ENCODE measurements around the gene UCN2.
"Not testable (repeated sequence)": the region's sequence is repeated elsewhere in the genome, so short reads cannot be mapped to it uniquely, and the experiment has no call there.

The UCN2 gene

DNA sequence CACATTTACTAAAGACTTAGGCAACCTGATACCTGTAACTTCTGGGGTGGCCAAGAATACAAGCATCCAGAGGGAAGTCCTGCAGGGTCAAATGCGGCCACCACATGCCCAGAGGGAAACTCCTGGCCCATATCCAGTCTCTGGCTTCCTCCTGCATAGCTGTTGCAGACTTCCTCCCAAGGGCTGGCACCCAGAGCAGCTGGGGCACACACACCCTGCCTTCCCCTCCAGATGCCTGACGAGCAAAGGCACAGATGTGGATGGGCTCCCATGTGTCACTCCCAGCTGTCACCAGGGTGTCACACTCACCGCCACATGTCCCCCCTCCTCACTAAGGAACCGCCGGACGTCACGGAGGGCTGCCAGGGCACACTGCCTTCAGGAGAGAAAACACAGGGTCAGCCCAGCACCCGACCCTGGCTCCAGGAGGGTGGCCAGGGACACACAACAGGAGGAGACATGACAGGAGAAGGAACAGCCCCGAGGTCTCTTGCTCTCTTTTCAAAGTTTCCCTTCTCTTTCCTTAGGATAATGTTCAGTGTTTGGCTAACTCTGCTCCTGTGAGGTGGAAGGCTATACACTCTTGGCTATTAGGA is 20.2 kb downstream of the UCN2 start:
- in situ Hi-C loops (cut with MboI; ENCODE audit: low sequenced_read_pairs) = no loop called here

DNA sequence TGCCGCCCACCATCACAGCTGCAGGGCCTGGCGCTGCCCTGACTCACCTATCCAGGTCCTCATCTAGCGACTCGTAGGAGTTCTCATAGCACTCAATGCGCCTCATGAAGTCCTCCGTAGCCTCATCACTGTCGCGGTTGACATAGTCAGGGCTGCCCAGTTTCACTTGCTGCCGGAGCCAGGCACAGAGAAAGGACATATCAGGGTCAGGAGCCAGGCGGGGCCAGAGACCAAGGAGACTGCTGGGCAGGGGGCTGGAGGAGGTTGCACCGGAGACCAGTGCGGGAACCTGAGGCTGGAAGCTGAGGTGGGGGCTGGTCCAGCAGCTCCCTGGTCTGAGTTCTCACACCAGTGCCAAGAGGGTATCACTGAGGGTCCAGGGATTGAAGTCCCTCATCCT is 25.1 kb downstream of the UCN2 start:
- in situ Hi-C loops (cut with MboI; ENCODE audit: low sequenced_read_pairs) = no loop called here

DNA sequence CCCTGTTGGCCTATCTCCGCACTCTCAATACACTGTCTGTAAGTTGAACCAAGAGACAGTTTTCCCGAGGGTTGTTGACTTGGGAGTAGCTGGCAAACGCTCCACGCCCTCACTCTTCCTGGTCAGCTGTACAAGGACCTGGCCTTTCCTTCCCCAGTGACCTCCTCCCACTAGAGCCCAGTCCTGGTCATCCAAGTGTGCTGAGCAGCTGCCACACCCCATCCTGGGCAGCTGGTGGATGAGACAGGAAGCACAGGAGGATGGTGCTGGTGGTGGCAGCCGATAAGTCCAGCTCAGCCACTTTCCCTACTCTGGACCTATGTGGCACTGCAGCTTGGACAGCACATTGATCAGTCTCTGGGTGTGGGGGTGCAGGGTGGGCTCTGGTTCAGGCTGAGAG is 26.8 kb downstream of the UCN2 start:
- in situ Hi-C loops (cut with MboI; ENCODE audit: low sequenced_read_pairs) = no loop called here

DNA sequence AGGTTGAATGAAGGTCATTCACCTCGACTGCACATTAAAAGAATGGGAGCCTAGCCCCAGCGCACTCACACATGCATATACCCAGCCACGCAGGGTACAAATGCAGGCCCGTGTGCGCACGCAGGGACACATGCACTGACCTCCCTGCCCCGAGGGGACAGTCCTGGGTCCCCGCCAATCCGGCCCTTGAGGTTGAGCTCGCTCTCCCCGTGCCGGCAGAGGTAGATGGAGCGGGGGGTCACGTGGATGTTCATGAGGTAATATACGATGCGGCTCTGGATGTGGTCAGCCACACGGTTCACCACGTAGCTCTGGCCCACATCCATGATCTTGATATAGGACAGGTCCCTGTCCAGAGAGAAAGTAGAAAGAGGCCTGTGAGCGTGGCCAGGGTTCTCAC is 27.5 kb downstream of the UCN2 start:
- in situ Hi-C loops (cut with MboI; ENCODE audit: low sequenced_read_pairs) = no loop called here

DNA sequence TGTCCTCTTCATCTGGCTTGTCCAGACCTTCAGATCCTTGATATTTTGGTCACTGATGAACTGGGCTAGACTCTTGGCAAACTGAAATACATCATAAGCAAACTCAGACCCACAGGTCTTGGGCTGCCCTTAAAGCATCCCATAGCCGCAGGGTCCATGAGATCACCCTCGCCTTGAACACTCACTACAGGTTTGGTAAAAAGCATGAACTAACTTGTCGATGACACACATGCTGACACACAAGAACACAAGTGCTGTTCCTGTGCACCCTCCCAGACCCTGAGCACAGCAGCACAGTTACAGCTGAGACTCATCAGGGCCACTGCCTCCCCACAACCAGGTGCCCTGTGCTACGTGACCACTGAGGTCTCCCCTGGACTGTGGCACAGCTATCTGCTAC is 28.0 kb downstream of the UCN2 start:
- in situ Hi-C loops (cut with MboI; ENCODE audit: low sequenced_read_pairs) = no loop called here

DNA sequence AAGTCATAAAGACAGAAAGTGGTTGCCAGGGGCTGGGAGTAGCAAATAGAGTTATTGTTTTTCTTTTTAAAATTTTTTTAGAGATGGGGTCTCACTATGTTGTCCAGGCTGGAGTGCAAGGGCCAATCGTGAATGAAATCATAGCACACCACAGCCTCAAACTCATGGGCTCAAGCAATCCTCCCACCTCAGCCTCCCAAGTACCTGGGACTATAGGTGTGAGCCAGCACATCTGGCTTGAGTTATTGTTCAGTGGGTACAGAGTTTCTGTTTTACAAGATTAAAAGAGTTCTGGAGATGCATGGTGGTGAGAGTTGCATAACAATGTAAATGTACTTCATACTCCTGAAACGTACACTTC is 30.6 kb downstream of the UCN2 start:
- in situ Hi-C loops (cut with MboI; ENCODE audit: low sequenced_read_pairs) = no loop called here

DNA sequence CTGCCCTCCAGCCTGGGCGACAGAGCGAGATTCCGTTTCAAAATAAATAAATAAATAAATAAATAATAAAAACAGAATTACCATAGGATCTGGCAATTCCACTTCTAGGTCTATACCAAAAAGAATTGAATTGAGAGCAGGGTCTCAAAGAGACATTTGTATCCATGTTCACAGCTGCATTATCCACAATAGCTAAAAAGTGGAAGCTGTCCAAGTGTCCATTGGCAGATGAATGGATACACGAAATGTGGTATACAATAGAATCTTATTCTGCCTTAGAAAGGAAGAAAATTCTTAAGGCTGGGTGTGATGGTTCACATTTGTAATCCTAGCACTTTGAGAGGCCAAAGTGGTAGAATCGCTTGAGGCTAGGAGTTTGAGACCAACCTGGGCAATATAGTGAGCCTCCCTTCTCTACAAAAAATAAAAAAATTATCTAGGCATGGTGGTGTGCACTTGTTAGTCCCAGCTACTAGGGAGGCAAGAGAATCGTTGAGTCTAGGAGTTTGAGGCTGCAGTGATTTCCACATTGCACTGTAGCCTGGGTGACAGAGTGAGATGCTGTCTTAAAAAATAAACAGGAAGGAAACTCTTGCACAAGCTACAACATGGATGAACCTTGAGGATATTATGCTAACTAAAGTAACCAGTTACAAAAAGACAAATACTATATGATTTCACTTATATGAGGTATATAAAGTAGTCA is 31.2 kb downstream of the UCN2 start:
- in situ Hi-C loops (cut with MboI; ENCODE audit: low sequenced_read_pairs) = no loop called here

DNA sequence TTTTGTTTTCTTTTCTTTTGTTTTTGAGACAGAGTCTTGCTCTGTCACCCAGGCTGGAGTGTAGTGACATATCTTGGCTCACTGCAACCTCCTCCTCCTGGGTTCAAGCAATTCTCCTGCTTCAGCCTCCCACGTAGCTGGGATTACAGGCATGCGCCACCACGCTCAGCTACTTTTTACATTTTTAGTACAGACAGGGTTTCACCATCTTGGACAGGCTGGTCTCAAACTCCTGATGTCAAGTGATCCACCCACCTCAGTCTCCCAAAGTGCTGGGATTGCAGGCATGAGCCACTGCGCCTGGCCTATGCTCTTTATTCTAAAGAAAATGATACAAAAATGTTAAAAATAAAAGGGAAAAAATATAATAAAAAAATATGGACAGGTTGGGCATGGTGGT is 32.9 kb downstream of the UCN2 start:
- in situ Hi-C loops (cut with MboI; ENCODE audit: low sequenced_read_pairs) = not testable (repeated sequence)

DNA sequence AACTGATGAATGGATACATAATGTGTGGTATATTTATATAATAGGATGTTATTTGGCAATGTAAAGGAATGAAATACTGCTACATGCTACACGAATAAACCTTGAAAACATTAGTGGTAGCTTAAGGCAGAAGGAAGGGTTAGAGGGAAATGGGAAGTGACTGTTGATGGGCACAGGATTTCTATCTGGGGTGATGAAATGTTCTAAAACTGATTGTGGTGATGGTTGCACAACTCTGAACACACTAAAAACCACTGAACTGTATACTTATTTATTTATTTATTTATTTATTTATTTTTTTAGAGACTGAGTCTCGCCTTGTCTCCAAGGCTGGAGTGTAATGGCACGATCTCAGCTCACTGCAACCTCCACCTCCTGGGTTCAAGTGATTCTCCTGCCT is 34.8 kb downstream of the UCN2 start:
- in situ Hi-C loops (cut with MboI; ENCODE audit: low sequenced_read_pairs) = no loop called here

DNA sequence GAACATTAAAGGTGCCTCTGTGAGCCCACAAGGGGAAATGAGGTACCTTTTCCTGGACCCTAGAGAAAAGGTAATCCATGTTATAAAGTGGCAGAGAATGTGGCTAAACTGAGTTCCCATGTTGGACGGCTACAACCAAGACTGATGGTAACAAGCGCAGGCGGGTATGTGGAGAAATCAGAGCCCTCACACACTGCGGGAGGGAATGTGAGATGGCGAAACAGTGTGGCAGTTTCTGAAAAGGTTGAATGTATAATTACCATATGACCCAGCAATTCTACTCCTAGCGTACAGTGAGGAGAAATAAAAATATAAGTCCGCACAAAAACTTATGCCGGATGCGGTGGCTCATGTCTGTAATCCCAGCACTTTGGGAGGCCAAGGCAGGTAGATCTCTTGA is 35.5 kb downstream of the UCN2 start:
- in situ Hi-C loops (cut with MboI; ENCODE audit: low sequenced_read_pairs) = no loop called here

DNA sequence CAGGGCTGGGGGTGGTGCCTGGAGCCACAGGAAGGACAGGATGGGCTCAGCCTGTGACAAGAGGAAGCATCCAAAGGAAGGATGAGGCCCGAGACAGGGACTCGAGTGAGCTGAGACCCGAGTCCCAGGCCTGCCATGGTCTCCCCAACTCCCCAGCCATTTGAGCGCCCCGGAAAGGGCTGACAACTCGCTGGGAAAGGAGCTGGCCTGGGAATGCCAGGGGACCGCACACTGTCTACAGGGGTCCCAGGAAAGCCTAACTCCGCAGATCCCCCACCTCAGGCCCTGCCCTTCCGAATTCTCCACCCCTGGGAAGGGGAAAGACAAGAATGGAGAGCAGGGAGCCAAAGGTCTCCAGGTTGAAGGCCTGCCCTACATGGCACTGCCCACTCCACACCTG is 38.6 kb downstream of the UCN2 start:
- in situ Hi-C loops (cut with MboI; ENCODE audit: low sequenced_read_pairs) = no loop called here

DNA sequence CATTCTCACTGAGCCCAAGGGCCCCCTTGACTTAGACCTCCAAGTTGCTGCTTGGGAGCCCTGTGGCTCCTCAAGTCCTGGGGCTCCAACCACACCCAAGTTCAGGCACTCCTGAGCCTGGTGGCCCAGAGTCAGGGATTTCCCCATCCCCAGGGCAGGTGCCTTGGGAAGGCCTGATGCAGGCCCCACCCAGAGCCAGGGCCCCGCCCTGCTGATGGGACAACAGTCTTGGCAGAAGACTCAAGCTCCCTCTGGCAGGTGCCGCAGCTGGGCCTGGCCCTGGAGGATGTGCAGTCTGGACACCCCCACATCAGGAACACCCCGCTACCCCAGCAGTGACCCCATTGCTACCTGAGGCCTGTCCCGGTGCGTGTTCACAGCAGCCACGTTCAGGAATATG is 41.9 kb downstream of the UCN2 start:
- in situ Hi-C loops (cut with MboI; ENCODE audit: low sequenced_read_pairs) = no loop called here

DNA sequence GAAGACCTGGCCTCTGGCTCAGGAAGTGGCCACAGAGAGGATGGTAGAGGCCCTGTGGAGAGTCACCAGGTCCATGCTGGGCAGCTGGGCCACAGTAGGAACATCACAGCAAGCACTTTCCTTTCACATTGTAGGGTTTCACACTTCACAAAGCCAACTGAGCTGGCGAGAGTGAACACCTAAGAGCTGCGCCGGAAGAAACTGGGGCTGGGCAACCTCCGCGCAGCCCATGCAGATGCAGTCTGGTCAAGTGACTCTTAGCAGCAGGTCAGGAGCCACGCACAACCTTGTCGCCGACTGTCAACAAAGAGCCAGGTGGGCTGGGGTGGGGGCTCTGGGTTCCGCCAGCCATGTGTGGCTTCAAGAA is 44.3 kb downstream of the UCN2 start:
- in situ Hi-C loops (cut with MboI; ENCODE audit: low sequenced_read_pairs) = no loop called here

DNA sequence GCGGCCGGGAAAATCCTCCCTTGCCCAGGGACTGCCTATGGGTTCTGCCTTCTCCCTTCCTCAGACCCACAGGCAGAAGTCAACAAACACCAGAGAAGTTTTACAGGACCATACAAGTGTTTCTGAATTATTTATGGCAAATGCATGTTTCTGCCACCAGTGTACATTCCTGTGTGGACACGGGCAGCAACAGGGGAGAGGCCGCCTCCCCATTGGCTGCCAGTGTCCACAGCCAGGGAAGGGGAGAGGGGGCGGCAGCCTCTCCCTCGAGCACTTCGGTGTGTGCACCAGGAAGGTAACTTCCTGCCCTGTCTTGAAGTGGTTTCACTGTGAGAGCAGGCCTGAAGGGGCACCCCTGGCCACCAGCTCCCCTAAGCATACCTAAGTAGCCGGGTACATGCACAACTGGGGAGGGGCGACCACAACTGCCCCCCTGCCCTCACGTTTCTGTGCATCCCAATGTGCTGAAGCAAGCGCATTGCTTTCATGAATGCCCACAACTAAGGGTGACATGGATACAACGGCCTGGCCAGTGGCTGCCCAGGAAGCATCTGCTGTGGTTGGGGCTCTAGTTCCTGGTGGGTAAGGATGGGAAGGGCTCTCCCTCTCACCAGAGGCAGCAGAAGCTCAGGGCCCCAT is 44.8 kb downstream of the UCN2 start:
- in situ Hi-C loops (cut with MboI; ENCODE audit: low sequenced_read_pairs) = no loop called here

DNA sequence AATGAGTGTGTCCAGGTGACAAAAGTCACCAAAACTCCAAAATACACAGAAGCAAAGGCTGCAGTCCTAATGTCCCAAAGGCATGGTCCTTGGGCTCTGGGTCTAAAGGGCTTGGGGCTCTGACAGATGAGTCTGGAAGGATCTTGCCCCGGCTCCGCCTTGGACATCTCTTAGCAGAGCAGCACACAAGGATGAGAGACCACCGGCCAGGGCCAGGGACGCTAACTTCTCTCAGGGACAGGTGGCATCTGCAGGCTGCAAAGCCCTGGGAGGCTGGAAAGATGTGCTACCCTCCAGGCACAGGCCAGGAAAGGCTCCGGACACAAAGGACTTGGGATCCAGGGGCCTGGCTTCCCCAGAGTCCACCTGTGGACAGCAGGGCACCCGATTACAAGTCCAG is 45.5 kb downstream of the UCN2 start:
- in situ Hi-C loops (cut with MboI; ENCODE audit: low sequenced_read_pairs) = no loop called here

DNA sequence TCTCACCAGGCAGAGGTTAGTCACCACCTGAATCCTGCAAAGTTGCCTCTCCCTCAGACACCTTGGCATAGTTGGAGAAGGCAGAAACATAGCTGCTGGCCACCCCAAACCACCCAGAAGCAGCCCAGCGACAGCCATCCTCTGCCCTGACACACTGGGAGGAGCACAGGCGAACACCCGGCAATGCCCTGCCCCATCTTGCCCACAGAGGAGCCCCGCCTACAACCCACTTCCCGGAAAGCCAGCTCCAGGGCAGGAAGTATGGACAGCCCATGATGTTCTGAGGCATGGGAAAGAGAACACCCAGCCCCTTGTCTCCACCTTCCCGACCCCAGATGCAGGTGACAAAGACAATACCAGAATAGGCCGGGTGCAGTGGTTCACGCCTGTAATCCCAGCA is 47.0 kb downstream of the UCN2 start:
- in situ Hi-C loops (cut with MboI; ENCODE audit: low sequenced_read_pairs) = no loop called here

DNA sequence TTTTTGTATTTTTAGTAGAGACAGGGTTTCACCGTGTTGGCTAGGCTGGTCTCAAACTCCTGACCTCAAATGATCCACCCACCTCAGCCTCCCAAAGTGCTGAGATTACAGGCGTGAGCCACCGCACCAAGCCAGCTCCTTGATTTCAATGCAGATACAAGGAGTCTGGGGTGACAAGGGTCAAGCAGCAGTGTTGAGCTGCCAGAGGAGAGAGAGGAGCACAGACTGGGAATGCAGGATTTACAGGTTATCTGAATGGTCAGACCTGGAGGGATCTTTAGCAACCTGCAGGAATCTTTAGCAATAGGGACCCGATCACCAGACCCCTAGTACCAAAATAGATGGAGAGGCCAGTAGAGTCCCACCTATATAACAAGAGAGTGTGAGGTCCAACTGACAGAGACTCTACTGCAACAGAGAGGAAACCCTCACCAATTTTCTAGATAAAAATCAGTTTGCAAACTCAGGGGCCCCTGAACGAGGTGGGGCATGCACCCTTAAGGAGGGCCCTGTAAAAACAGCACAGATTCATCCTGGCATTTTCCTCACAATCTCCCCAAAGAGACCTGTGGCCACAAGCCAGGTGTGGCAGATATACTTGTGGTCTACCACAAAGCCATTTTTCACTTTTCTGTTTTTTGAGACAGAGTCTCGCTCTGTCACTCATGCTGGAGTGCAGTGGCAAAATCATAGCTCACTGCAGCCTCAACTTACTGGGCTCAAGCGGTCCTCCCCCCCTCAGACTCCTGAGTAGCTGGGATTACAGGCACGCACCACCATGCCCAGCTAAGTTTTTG is 49.0 kb downstream of the UCN2 start:
- in situ Hi-C loops (cut with MboI; ENCODE audit: low sequenced_read_pairs) = no loop called here

Measured in hTERT RPE-1 (cell line).